Inflammatory macrophage treated with lipopolysaccharide for 4 hours (primary cell): ENCODE measurements around the gene C9orf152.

Source experiments
- DNase-seq: peaks from one replicate; pipeline ENCODE4 v3.0.0-alpha.2; 2020

Gene C9orf152

DNA sequence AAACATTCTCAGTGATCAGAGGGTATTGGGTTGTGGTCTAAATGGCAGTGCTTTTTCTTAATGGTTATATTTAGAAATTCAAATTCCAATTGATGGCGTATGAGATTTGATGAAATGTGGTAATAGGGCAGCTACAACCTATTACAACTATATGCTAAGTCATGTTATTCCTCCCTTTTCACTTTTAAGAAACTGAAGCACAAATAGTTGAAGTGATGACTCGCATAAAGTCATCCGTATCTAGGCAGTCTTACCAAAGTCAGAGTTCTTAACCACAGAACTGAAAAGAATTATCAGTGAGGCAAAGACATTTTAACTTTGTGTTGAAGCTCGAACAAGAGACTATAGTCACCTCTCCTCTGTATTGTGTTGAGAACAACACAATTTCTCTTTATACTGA, 28.2 kb downstream of the C9orf152 start:
- peak; percentile 25 for DNase-seq

GRCh38 chr9:110178281-110178680, 29.7 kb downstream of the C9orf152 start:
- no peak for DNase-seq

DNA sequence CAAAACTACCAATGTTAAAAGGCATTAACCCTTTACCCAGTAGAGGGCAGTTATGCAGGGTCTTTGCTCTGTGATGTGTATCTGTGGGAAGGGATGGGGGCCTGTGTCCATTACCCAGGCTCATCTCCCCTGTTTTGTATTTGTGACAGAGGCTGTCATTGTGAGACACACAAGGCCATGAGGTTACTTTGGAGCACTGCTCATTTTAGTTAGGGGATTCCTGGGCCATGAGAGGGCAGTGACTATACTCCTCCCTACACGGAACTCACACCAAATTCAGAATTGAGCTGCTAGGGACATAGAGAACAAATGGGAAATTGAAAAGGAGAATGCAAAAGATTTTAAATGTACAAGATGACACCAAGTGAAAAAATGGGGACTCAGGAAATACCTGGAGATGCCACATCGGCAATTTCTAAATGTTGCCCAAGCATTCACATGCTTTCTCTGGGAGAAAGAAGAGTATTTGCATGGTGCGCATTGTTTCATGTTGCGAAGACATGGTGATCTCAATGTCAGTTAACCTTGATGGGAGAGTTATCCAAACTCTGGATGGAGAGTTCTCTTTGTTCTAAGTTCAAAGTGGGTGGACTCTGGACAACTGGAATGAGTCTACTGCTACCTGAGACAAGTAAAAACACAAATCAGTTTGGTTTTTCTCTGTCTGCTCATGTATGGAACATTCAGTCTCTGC, 32.5 kb downstream of the C9orf152 start:
- no peak for DNase-seq

- no peak for DNase-seq
Observed at GRCh38 chr9:110173322-110173642, 34.7 kb downstream of the C9orf152 start.

DNA sequence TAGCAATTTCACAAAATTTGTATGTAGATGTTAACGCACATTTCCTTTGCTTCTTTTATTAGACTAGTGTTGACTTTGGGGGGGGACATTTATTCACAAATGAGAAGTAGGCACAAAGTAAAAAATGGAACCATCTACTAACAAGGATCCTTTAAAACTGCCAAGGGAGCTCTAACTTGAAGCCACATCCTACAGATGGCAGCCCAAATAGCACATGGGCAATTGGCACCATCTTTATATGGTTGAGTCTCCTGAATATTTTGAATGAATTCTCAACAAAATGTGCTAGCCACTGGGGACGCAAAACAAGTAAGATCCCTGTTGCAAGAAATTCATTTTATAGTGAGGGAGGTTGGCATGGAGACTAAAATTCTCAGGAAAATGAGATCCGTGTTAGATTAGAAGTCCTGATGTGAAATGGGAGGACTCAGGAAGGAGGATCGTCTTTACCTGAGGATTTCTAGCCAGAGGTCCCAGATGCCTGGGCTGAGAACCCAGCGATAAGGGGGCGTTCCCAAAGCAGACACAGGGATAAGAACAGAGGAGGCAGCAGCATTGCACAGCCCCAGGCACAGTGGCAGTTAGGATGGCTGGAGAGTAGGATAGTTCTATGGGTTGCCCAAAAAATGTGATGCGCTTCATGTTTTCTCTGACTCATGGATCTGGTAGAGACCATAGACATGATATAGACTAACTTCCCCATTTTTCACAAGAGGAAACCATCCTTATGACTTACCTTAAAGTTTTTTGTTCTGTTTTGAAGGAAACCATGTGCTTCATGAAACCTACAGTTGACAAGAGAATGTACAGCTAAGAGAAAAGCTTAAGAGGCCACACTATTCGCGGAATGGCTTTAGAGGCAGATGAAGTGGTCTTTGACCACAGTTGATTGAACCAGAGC, 37.4 kb downstream of the C9orf152 start:
- DNase-seq: peak; percentile 62

DNA sequence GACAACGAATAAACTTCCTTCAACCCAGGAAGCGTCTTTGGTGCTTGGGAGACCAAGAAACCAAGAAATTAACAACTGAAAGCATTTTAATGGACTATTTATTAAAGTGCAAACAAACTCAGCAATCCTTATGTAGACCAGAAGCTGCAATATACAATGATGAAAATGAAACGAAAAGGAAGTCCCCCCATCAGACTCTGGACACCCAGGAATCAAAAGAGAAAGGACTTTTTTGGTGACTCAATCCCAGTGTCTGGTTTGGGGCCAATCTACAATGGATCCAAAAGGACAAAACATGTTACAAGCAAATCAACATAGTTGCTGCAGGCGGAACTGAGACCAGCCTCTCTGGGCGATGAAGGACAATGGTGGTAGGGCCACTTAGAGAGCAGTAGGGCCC, 39.5 kb downstream of the C9orf152 start:
- DNase-seq: peak; percentile 79

DNA sequence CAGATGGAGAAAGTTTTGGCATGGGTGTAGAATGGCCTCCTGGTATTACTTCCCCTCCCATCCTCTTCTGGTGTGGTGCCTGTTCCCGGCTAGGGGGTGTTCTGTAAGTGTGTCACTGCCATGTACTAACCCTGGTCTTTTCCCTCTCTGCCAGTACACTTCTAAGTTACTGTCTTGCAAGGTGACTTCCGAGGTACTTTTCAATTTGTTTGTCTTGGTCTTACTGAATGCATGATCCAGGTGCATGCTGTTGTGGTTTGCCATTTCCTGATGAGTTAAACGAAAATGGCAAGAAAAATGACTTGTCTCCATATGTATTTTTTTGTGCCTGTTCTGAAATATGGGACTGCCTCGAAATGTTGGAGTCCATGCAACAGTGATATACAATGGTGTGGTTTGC, 46.0 kb downstream of the C9orf152 start:
- no peak for DNase-seq

GRCh38 chr9:110160685-110161084, 47.3 kb downstream of the C9orf152 start:
- DNase-seq: no peak

- no peak for DNase-seq
Observed at GRCh38 chr9:110160123-110160522, 47.8 kb downstream of the C9orf152 start.

DNA sequence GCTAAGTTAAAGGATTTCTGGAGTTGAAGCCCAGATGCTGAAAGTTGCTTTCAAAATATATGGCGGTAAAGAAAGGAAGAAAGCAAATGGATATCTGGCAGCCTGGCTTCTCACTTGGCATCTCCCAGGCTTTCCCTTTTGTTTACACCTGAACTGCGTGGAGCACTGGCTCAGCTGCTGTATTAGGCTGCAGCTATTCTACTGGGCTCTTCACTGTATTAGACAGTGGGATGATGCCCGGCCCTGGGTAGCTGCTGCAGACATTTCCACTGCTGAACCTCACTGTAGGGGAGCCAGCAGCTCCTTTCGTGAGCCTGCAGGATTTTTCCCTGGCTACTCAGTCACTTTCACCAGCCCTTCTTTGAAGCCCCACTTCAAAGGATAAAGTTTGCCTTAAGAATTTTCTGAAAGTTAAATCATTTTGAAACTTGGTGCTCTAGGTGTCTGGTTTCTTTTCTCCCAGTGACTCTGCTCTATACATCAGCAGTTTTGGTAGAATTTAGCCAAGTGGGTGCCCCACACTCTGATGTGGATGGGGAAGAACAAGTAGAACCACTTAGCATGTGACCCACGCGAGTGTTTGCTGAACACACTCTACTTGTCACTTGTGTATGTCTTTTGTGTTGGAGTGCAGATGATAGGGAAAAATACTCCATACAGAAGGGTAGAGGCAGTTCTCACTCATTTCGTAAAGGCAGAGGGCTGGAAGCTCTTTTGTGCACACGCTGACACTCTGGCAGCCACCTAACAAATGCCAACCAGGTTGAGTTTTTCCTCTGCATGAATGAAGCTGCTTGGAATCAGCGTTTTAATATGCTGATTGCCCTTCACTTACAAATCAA, 49.9 kb downstream of the C9orf152 start:
- no peak for DNase-seq

DNA sequence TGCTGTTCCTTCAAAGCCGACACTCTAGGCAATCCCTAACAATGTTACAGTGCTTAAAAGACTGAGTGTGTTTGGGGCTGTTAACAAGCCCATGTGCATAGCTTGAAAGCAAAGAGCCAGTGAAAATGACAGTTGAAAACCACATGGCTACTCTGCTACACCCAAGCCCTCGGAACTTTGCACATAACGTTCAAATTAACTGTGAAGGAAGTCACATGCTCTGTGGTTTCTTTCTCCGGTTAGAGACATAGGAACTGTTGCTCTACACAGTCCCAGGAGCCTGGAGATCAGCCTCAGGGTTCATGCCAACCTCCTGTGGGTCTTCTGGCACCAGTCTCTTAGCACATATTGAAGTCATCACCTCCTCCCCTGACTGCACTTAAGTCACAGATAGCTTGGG, 51.1 kb downstream of the C9orf152 start:
- peak; percentile 59 for DNase-seq

- no peak for DNase-seq
Observed at GRCh38 chr9:110156416-110156815, 51.5 kb downstream of the C9orf152 start.

DNA sequence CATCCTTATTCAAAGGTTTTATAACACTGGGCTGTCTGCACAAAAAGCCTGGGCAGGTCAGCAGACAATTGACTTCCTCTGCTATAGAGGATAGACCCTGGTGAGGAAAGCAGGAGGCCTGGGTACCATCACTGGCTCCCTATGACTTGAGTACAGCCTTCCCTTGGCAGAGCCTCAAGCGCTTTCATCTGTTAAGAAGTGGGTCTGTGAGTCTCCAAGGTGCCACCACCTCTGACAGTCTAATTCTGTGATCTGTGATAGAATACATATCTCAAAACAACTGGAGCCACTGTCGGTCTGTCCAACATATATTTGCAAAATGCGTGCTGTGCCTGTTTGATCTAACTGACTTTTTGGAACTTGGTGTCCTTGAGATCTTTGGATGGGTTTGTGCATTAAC, 52.2 kb downstream of the C9orf152 start:
- DNase-seq: no peak

GRCh38 chr9:110153431-110153830, 54.5 kb downstream of the C9orf152 start:
- peak; percentile 55 for DNase-seq

DNA sequence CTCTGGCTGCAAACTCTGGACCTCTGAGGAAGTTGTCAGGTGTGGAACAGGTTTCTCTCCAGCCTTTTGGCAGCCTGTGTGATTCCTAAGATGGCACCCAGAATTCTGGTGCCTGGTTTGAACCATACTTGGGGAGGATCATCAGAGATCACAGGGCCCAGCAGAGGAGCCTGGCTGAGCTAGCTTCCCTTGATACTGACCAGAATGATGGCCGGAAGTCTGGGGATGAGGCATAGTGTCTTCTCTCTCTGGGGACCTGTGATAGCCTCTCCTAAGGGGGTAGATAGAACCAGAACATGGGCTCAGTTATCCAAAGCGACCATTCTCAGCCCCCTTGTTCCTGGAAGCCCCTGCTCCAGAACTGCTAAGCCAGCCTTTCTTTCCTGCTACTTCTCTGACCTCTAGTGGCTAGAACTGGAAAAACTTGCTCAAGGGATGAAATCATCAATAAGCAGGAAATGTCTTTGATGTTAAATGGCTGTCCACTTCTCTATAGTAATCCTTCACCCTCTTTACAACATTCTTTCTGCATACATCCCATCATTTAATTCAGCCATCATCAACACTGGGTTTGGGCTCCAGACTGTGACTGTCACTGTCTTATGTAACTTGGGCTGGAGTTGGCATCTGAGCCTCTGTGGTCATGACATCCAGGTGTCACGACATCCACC, 55.1 kb downstream of the C9orf152 start:
- DNase-seq: peak; percentile 64
